ENCODE results near the gene EIF2D.
"Not testable (repeated sequence)": the region's sequence is repeated elsewhere in the genome, so short reads cannot be mapped to it uniquely, and the experiment has no call there.

EIF2D gene

GRCh38 chr1:206635080-206635977 lies 23.1 kb upstream of the EIF2D start, which contains the start of gene DYRK3:
TSS of gene DYRK3 (plus strand) at chr1:206635536. CDS start at chr1:206635704, 168 bp downstream.
- DNase-seq (ENCODE audit: low read depth), result peak; percentile 88

- peak; percentile 86 for DNase-seq (ENCODE audit: low read depth)
These were observed 22.3 kb upstream of the EIF2D start for GRCh38 chr1:206634365-206635079.

- DNase-seq (ENCODE audit: low read depth), result peak; percentile 75
These were observed 21.4 kb upstream of the EIF2D start for GRCh38 chr1:206633708-206634121.

GRCh38 chr1:206631085-206631509 lies 18.8 kb upstream of the EIF2D start:
- peak; percentile 81 for DNase-seq (ENCODE audit: low read depth)

- no peak for DNase-seq (ENCODE audit: low read depth)
These were observed 16.7 kb upstream of the EIF2D start for GRCh38 chr1:206628916-206629315.

GRCh38 chr1:206626396-206626795 lies 14.1 kb upstream of the EIF2D start:
- DNase-seq (ENCODE audit: low read depth), result not testable (repeated sequence)

- no peak for DNase-seq (ENCODE audit: low read depth)
These were observed 2.9 kb downstream of the EIF2D start for GRCh38 chr1:206609229-206609991.

- DNase-seq (ENCODE audit: low read depth), result no peak
These were observed 4.1 kb downstream of the EIF2D start for GRCh38 chr1:206608108-206608698.

GRCh38 chr1:206606867-206607266 lies 5.4 kb downstream of the EIF2D start:
- DNase-seq (ENCODE audit: low read depth), result no peak

- DNase-seq (ENCODE audit: low read depth), result no peak
These were observed 7.4 kb downstream of the EIF2D start for GRCh38 chr1:206604861-206605260.

GRCh38 chr1:206600527-206600926 lies 11.7 kb downstream of the EIF2D start:
- no peak for DNase-seq (ENCODE audit: low read depth)

- no peak for DNase-seq (ENCODE audit: low read depth)
These were observed 16.0 kb downstream of the EIF2D start for GRCh38 chr1:206596319-206596666.

GRCh38 chr1:206595581-206596318 lies 16.5 kb downstream of the EIF2D start:
- DNase-seq (ENCODE audit: low read depth), result no peak

GRCh38 chr1:206593351-206593925 lies 18.8 kb downstream of the EIF2D start:
- no peak for DNase-seq (ENCODE audit: low read depth)

GRCh38 chr1:206591696-206592095 lies 20.6 kb downstream of the EIF2D start:
- DNase-seq (ENCODE audit: low read depth), result no peak

- no peak for DNase-seq (ENCODE audit: low read depth)
These were observed 21.0 kb downstream of the EIF2D start for GRCh38 chr1:206591226-206591625.

GRCh38 chr1:206590025-206590758 lies 22.1 kb downstream of the EIF2D start:
- no peak for DNase-seq (ENCODE audit: low read depth)

GRCh38 chr1:206589206-206589605 lies 23.1 kb downstream of the EIF2D start:
- DNase-seq (ENCODE audit: low read depth), result peak; percentile 59

- DNase-seq (ENCODE audit: low read depth), result no peak
These were observed 23.8 kb downstream of the EIF2D start for GRCh38 chr1:206588492-206588891.

GRCh38 chr1:206587904-206588303 lies 24.4 kb downstream of the EIF2D start:
- no peak for DNase-seq (ENCODE audit: low read depth)
